Superior temporal gyrus (tissue), 1 donor: ENCODE results near the gene BCORL1.

Experiments
- DNase-seq: peaks from one replicate; pipeline ENCODE4 v3.0.0-alpha.2; 2016; ENCODE audit errors: extremely low spot score

BCORL1 gene

DNA sequence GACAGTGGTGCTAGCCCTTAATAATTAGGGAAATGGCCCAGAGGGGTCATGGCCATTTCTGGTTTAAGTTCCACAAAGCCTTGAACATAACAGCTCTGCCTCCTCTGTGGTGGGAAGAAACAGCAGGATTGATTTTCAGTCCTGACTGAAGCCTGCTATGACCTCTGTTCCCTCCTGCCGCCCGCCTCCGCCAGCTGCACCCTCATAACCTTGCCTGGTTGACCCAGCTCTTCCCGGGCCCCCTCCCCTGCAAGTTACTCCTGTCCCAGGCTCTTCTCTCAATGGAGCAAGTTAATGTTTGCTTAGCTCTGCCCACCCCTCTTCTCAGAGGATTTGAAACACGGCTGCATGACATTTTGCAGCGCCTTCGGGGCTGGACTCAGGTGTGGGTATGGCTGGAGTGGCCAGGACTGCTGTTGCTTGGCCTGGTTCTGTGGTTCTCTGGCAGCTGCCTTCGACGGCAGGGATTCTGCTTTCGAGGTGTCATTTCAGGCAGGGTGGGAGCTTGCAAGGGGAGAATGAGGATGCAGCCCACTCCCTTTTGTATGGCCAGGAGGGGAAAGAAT lies 27.3 kb downstream of the BCORL1 start:
- DNase-seq = no peak

DNA sequence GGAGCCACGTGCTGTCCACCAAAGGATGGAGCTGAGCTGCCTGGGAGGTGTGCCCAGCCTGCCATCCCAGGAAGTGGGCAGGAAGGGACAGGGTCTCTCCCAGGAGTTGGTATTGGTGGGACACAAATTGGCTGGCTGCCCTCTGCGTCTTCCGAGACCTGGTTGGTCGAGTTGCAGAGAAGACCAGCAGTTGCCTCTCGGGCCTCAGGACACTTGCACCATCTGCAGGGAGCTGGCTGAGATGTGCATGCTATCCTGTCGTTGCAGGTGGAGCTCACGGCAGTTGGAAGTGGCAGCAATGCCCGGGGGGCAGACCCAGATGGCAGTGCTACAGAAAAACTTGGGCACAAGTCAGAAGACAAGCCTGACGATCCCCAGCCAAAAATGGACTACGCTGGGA lies 30.2 kb downstream of the BCORL1 start:
- DNase-seq = no peak

GRCh38 chrX:130013661-130014060 lies 31.2 kb downstream of the BCORL1 start:
- DNase-seq = no peak

DNA sequence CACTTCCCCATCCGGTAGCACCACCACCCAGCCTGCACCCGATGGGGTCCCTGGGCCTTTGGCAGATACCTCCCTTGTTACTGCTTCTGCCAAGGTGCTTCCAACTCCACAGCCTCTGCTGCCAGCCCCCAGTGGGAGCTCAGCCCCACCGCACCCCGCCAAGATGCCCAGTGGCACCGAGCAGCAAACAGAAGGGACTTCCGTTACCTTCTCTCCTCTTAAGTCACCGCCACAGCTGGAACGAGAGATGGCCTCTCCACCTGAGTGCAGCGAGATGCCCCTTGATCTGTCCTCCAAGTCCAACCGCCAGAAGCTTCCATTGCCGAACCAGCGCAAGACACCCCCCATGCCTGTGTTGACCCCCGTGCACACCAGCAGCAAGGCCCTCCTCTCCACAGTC lies 31.9 kb downstream of the BCORL1 start:
- no peak for DNase-seq

DNA sequence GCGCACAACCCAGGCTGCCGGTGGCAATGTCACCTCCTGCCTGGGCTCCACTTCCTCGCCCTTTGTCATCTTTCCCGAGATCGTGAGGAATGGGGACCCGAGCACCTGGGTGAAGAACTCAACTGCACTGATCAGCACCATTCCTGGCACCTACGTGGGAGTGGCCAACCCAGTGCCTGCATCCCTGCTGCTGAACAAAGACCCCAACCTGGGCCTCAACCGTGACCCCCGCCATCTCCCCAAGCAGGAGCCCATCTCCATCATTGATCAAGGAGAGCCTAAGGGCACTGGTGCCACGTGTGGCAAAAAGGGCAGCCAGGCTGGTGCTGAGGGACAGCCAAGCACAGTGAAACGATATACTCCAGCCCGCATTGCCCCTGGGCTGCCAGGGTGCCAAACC lies 32.3 kb downstream of the BCORL1 start:
- DNase-seq = no peak

- DNase-seq = no peak
These were observed 32.7 kb downstream of the BCORL1 start for GRCh38 chrX:130015181-130015580.

- no peak for DNase-seq
These were observed 35.7 kb downstream of the BCORL1 start for GRCh38 chrX:130018143-130018542.

DNA sequence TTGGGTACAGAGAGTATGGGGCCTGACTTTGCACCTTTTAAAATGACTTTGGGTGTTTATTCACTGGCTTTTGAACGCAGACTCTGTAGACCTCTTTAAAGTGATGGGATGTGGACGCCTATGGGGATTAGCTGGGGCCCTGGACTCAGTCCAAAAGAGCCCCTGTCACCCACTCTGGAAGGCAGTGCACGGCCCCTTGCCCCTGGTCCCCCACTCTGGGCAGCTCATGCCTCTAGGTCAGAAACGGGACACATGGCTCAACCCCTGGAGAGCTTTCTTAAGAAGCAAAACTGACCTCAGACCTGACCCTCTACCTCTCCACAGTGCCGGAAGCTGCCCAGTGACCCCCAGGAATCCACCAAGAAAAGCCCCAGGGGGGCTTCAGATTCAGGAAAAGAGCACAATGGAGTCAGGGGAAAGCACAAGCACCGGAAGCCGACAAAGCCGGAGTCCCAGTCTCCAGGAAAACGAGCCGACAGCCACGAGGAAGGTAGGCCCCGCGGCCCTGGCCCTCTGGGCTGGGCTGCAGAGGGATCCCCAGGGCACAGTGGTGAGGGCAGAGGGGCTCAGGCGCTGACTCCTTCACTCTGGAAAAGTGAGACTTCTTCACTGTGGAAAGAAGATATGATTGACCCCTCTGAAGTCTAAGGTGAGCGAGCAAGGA lies 38.4 kb downstream of the BCORL1 start:
- no peak for DNase-seq

DNA sequence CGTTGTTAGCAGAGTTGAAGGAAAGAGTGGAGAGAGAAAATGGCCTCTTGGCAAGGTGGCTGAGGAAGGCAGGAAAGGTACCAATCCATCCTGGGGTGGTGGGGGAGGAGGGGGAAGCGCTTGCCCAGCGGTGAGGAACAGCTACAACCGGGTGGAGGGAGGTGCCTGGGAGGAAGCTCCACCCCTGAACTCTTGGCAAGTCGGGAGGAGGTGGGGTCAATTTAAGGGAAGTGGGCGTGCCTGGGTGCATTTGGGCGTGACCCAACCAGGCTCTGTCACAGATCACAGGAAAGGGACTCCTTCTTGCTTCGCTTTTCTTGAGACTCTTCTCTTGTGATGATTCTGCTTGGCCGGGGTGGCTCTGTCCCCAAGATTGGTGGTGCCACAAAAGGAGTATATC lies 41.7 kb downstream of the BCORL1 start:
- DNase-seq = no peak

DNA sequence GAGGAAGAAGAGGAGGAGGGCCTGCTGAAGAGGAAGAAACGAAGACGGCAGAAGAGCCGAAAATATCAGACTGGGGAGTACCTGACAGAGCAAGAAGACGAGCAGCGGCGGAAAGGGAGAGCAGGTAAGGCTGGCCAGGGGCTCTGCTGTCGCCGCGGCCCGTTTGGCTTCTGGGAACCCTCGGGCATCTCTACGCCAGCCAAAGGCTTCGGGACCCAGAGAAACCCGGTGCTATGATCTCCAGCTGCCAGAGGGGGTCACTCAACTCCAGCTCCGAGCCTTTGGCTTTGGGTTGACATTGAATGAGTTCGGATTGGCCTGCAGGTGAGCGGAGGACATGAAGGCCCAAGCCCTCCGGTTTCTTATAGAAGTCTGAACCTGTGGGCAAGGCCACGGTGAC lies 42.8 kb downstream of the BCORL1 start:
- DNase-seq = no peak

DNA sequence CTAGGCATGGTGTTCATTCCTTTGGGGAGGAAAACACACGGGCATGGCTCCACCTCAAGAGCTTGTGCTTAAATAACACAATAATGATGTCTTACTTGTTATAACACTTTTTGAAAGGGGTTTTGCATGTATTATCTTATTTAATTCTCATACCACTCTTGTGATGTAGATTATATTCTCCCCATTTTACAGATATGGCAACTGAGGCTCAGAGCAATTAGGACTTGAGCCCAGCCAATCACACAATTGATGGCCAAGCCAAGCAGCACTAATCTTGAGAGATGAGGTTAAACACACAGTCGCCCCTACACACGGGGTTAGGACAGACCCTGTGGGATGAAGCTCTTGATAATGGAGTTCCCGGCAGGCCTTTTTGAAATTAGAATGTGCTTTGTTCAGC lies 45.1 kb downstream of the BCORL1 start:
- DNase-seq = no peak

- peak; percentile 9 for DNase-seq
These were observed 45.8 kb downstream of the BCORL1 start for GRCh38 chrX:130028196-130028595.

GRCh38 chrX:130030826-130031225 lies 48.4 kb downstream of the BCORL1 start:
- DNase-seq = no peak

- DNase-seq = no peak
These were observed 50.1 kb downstream of the BCORL1 start for GRCh38 chrX:130032552-130032951.

DNA sequence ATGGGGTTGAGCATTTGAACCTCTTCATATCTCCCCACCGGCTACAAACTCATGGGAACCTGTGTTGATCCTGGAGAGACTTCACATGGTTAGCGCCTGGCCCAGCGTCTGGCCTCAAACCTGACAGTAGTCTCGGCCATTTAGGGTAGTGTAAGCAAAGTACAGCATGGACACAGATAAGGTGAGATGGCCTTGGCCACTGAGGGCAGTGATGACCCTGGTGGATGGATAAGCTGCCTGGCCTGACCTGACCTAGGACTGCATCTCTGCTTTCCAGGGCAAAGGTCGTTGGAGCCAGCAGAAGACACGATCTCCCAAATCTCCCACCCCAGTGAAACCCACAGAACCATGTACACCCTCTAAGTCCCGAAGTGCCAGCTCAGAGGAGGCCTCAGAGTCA lies 51.7 kb downstream of the BCORL1 start:
- no peak for DNase-seq

GRCh38 chrX:130039847-130040246 lies 57.4 kb downstream of the BCORL1 start:
- DNase-seq = no peak

DNA sequence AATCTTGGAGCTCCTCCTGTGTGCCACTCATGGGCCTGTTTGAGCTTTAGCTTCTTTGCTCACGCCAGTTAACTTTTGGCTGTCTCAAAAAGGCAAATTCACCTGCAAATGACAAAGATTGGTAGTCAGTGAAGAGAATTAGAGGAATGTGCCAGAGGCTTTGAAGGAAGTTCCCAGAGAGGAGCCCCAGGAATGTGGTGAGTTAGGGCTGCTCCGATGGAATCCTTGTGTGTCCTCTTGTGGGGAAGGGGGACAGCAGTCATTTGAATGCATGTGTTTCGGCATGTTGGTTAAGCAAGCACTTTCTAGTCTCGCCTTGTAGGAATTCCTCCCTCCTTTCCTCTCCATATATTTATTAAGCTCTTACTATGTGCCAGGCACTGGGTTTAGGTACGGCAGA lies 65.0 kb downstream of the BCORL1 start:
- DNase-seq = no peak

GRCh38 chrX:130048686-130049222 lies 66.3 kb downstream of the BCORL1 start:
- DNase-seq = no peak

GRCh38 chrX:130049821-130050220 lies 67.4 kb downstream of the BCORL1 start:
- DNase-seq = no peak

DNA sequence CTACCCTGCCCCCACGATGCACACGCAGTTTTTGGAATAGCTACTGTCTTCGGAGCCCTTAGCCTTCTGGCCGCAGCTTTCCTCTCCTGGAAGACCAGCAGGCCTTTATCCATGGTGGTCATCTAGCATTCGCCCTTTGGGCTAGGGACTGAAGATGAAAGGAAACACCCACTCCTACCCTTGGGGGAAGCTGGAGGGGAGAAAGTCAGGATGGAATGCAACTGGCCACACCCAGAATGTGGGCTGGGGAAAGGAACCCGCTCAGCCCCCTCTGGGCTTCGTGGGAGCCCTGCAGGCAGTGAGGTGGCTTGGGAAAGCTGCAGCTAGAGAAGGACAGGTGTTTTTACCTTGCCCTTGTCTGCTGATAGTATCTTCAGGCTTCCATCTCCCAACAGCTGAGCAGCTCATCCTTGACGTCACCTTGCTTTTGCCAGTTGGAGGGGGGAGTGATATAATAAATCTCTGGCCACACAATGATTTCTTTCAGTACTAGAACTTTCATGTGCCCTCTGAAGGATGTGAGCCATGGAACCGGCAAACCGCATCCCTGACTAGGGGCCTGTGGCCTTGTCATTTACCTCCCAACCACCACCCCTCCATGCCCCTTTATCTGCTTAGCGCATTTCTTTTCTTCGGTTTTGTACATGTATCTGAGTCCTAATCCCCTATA lies 68.9 kb downstream of the BCORL1 start:
- no peak for DNase-seq

- DNase-seq = no peak
These were observed 70.8 kb downstream of the BCORL1 start for GRCh38 chrX:130053236-130053635.

- DNase-seq = no peak
These were observed 72.7 kb downstream of the BCORL1 start for GRCh38 chrX:130055103-130055502.

DNA sequence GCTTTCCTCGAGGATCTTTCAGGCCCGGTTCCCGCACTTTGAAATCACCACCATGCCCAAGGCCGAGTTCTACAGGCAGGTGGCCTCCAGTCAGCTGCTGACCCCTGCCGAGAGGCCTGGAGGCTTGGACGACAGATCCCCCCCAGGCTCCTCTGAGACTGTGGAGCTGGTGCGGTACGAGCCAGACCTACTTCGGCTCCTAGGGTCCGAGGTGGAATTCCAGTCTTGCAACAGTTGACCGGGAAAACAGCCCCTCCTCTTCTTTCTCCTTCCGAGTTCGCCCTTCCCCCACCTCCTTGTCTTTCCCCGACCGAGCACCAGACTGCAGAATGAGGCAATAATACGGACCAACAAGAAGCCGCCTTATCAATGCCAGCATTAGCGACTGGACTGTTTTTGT lies 73.5 kb downstream of the BCORL1 start:
- no peak for DNase-seq
